Naive thymus-derived CD4-positive, alpha-beta T cell (primary cell): ENCODE measurements around the gene ZBTB18. TPM values are rescaled to one million over a fixed set of nuclear protein-coding genes. Genes with fewer than 3 reads are reported as not detected.
A peak's percentile ranks its signal among the peaks of the same experiment; 100 is the strongest.

Experiments used
- ATAC-seq: fragments of 150-1000 bp; cut with Tn5 transposase; 2 replicates; pipeline ENCODE4 v1.10.0; 2021; ENCODE audit warnings: mild to moderate bottlenecking, moderate library complexity
- CTCF ChIA-PET: fragments of 350-600 bp; sonication (Branson Sonifier 250); formaldehyde crosslinking; loops from one replicate; lab custom pipeline; 2021; ENCODE audit warnings: antibody characterized with exemption; lab: Charles Lee
- POLR2A ChIA-PET: fragments of 350-600 bp; sonication (Branson Sonifier 250); formaldehyde crosslinking; loops from one replicate; lab custom pipeline; 2021; ENCODE audit warnings: antibody characterized with exemption, inconsistent platforms; lab: Charles Lee
- DNase-seq, 9 donors: peaks; one replicate each; pipeline versions ENCODE4 v3.0.0 to v3.0.0-alpha.2; 2020 to 2022; ENCODE audit warnings: mixed read lengths in 1 of 9
- H3K27ac ChIP-seq: one replicate; pipeline ENCODE4 v1.7.0; 2013; ENCODE audit warnings: mild to moderate bottlenecking, low read depth, low read length, moderate library complexity
- H3K27me3 ChIP-seq, 2 donors: one replicate each; pipeline ENCODE4 v1.7.0; 2013; ENCODE audit warnings: low read length in 2 of 2, mild to moderate bottlenecking in 2 of 2, moderate library complexity in 2 of 2; ENCODE audit not compliant: control insufficient read depth in 2 of 2, insufficient read depth in 2 of 2
- H3K36me3 ChIP-seq, 3 experiments: 1 replicate in 2 of 3; 2 replicates in 1 of 3; pipeline ENCODE4 v1.7.0; 2013; ENCODE audit warnings: low read length in 3 of 3, mild to moderate bottlenecking in 3 of 3, moderate library complexity in 1 of 3; ENCODE audit not compliant: insufficient read depth in 3 of 3, control insufficient read depth in 2 of 3
- H3K4me1 ChIP-seq, 2 donors: one replicate each; pipeline ENCODE4 v1.7.0; 2013; ENCODE audit warnings: low read length in 2 of 2, mild to moderate bottlenecking in 2 of 2, moderate library complexity in 1 of 2; ENCODE audit not compliant: control insufficient read depth in 2 of 2, insufficient read depth in 2 of 2
- H3K4me3 ChIP-seq: 2 replicates; pipeline ENCODE4 v1.7.0; 2013; ENCODE audit warnings: mild to moderate bottlenecking, low read length
- H3K9me3 ChIP-seq, 3 experiments: 1 replicate in 2 of 3; 2 replicates in 1 of 3; pipeline ENCODE4 v1.7.0; 2013; ENCODE audit warnings: low read length in 3 of 3; ENCODE audit not compliant: control insufficient read depth in 2 of 3
- H3K27ac Mint-ChIP-seq, 9 donors: one replicate each; pipeline ENCODE4 v1.8.0; 2020 to 2022; ENCODE audit warnings: mixed read lengths in 9 of 9, mild to moderate bottlenecking in 8 of 9, moderate library complexity in 5 of 9, inconsistent platforms in 2 of 9
- H3K27me3 Mint-ChIP-seq, 5 donors: one replicate each; pipeline ENCODE4 v1.8.0; 2021 to 2022; ENCODE audit warnings: mixed read lengths in 5 of 5, mild to moderate bottlenecking in 1 of 5
- H3K36me3 Mint-ChIP-seq, 5 donors: one replicate each; pipeline ENCODE4 v1.8.0; 2020 to 2022; ENCODE audit warnings: mixed read lengths in 5 of 5, mild to moderate bottlenecking in 3 of 5, inconsistent platforms in 1 of 5
- H3K4me1 Mint-ChIP-seq, 7 donors: one replicate each; pipeline ENCODE4 v1.8.0; 2020 to 2022; ENCODE audit warnings: mixed read lengths in 7 of 7, mild to moderate bottlenecking in 3 of 7, inconsistent platforms in 1 of 7
- H3K4me3 Mint-ChIP-seq, 10 donors: one replicate each; pipeline ENCODE4 v1.8.0; 2020 to 2022; ENCODE audit warnings: mild to moderate bottlenecking in 10 of 10, mixed read lengths in 10 of 10, moderate library complexity in 6 of 10, inconsistent platforms in 2 of 10
- H3K9me3 Mint-ChIP-seq, 11 donors: one replicate each; pipeline ENCODE4 v1.8.0; 2020 to 2022; ENCODE audit warnings: mixed read lengths in 11 of 11, mild to moderate bottlenecking in 4 of 11, inconsistent platforms in 1 of 11, moderate library complexity in 1 of 11
- intact Hi-C, 2 donors: fragments of 100-400 bp; cut with micrococcal nuclease; formaldehyde crosslinking; loops; one replicate each; pipeline ENCODE4 v1.15.1; 2023
- polyA plus RNA-seq, 2 donors: library from polyadenylated mRNA; unstranded; fragments of 300-500 nt; fragmentation: Illumina TruSeq; gene quantifications; one replicate each; pipeline ENCODE4 v1.2.3, GENCODE V29; 2021
- total RNA-seq, 6 experiments: library from RNA in 5 of 6; stranded (reverse) in 5 of 6; gene quantifications; 1 replicate in 5 of 6; 2 replicates in 1 of 6; pipeline ENCODE4 v1.2.3 and lab custom pipeline; 2021 to 2026

The ZBTB18 gene
- total RNA-seq (10 to 100 TPM; 15.5 to 90.7 (median 50.5) TPM), polyA plus RNA-seq (1 to 10 TPM; 3.6 to 3.9 TPM), total RNA-seq (lab: John Stamatoyannopoulos, UW) (114 reads per million, percentile 86 among the genes with 10 or more reads in this experiment)

DNA sequence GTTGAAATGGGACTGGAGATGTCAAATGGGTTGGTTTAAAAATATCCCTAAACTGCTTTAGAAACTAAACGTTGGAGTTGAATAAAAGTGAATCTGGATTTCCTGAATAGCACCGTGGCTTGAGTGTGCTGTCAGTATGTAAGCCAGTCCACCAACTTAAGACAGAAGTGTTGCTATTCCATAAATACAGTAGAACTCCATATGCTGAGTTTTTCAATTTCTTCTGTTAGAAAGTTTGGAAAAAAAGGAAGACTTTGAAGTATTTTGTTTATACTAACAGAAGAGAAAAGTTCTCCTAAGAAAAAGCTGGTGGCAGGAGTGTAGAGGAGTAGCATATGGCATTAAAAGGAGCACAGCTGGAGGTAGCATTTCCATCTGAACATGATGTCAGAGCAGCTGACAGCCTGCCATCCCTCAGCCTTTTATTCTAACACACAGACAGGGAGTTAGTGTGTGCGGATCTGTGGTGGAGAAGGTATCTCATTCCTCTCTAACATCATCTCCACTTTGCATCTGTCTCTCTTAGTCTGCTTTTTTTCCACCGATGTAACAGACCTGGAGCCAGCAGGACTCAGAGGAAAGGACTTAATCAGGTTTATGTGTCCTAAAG, at the start of gene ZBTB18:
ZBTB18 (plus strand) TSS at position 449 of the 610 bp plus-strand sequence; CDS start at position 598, 149 bp downstream.
- H3K9me3 Mint-ChIP-seq: peaks cover 0 to 9% (median 0%) of the 10 kb centered on the region in 11 donors
- ChIA-PET POLR2A (interaction anchor here (0.8 to 11.3 kb wide), 8 partner anchors 11 to 918 kb away, joined by 3 to 240 read pairs (median 6); no protein-coding TSS in a partner anchor), CTCF (interaction anchor here (0.6 to 1.3 kb wide), 5 partner anchors 9 to 192 kb away, joined by 3 to 5 read pairs (median 3); no protein-coding TSS in a partner anchor)
- peak within 1 kb of the TSS; percentile 63 for H3K4me3 ChIP-seq
- H3K36me3 ChIP-seq: peaks cover 0 to 15% (median 0%) of the 10 kb centered on the region in 3 experiments
- H3K4me3 Mint-ChIP-seq: peak within 1 kb of the TSS in 1 of 10 donors; percentile 99
- H3K27ac ChIP-seq: peak within 1 kb of the TSS; percentile 92
- H3K4me1 ChIP-seq: peaks cover 6 to 23% of the 10 kb centered on the region in 2 donors
- DNase-seq: peak in 5 of 9 donors; percentile 15 to 39 (median 19)
- no peak for ATAC-seq
- H3K27me3 ChIP-seq: no peaks in the 10 kb centered on the region
- intact Hi-C loops: loop anchor here in 1 of 2 donors (1.0 to 10.0 kb wide), 4 partner anchors 7 to 456 kb away; no protein-coding TSS in a partner anchor
- H3K27me3 Mint-ChIP-seq: peaks cover 0 to 25% (median 0%) of the 10 kb centered on the region in 5 donors
- H3K27ac Mint-ChIP-seq: peak within 1 kb of the TSS in 1 of 9 donors; percentile 96
- peaks cover 0 to 7% (median 4%) of the 10 kb centered on the region in 5 donors for H3K36me3 Mint-ChIP-seq
- H3K4me1 Mint-ChIP-seq: peaks cover 15 to 32% (median 19%) of the 10 kb centered on the region in 7 donors
- H3K9me3 ChIP-seq: no peaks in the 10 kb centered on the region

DNA sequence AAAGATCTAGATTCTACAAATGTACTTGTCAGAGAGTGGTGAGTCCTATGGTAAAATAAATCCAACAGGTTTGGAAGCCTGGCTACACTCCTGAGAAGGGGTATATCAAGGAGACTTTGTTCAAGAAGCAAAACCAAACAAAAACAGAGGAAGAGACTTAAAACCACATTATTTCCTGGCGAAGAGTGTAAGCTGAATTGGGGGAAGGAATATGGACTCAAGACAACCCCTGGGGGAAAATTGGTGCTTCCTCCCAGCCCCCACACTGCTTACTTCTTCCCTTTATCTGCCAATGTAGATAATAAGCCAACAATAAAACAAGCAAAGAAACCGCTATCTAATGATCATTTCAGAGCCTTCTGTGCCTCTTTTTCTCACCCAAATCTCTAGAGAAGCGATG, 48.4 kb upstream of the ZBTB18 start:
- Mint-ChIP-seq H3K36me3 (peaks cover 0 to 2% (median 0%) of the 10 kb centered on the region in 5 donors), H3K27me3 (no peaks in the 10 kb centered on the region), H3K4me3 (peak overlapping the region; percentile 8 to 59 (median 34)), H3K4me1 (peaks cover 15 to 28% (median 21%) of the 10 kb centered on the region in 7 donors), H3K9me3 (peaks cover 0 to 2% (median 0%) of the 10 kb centered on the region in 11 donors), H3K27ac (peak overlapping the region in 8 of 9 donors; percentile 1 to 71 (median 8))
- ChIA-PET POLR2A (interaction anchor here (1.0 kb wide), 1 partner anchor 10 kb away, joined by 5 read pairs; no protein-coding TSS in a partner anchor), CTCF (no interaction called here)
- Histone ChIP-seq H3K36me3 (no peaks in the 10 kb centered on the region), H3K27me3 (no peaks in the 10 kb centered on the region), H3K9me3 (no peaks in the 10 kb centered on the region), H3K4me1 (peaks cover 0 to 16% of the 10 kb centered on the region in 2 donors), H3K4me3 (no peak overlapping the region), H3K27ac (no peak overlapping the region)
- DNase-seq (peak in 3 of 9 donors; percentile 2 to 18 (median 12)), ATAC-seq (peak; percentile 48)
- intact Hi-C loops: loop anchor here in 1 of 2 donors (2.0 to 5.0 kb wide), 3 partner anchors 44 to 150 kb away; partner anchors contain the start of gene AKT3

DNA sequence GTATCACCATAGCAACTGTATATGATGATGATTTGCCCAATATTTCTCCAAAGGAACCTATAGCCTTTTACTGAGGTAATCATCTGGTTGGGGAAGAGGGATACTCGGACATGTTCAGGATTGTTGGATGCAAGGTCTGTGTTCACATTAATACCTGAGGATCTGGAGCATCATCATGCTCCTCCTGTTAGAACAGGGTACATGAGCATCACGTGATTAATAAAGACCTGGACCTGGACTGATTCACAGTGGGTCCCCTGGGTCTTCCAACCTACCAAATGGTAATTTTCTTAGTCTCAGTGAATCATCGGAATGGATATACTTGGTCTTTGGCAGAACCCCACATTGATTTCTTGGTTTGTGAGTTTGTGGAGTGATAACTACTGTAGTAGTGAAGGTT, 45.6 kb upstream of the ZBTB18 start:
- Mint-ChIP-seq H3K27ac (no peak overlapping the region), H3K9me3 (no peaks in the 10 kb centered on the region), H3K4me3 (no peak overlapping the region), H3K27me3 (no peaks in the 10 kb centered on the region), H3K4me1 (peaks cover 18 to 26% (median 21%) of the 10 kb centered on the region in 7 donors), H3K36me3 (no peaks in the 10 kb centered on the region)
- no peaks in the 10 kb centered on the region for H3K36me3 ChIP-seq
- H3K27ac ChIP-seq: no peak overlapping the region
- intact Hi-C loops: no loop called here
- H3K27me3 ChIP-seq: no peaks in the 10 kb centered on the region
- no peak overlapping the region for H3K4me3 ChIP-seq
- no peak for DNase-seq
- POLR2A ChIA-PET: no interaction called here
- peaks cover 0 to 16% of the 10 kb centered on the region in 2 donors for H3K4me1 ChIP-seq
- no peaks in the 10 kb centered on the region for H3K9me3 ChIP-seq
- CTCF ChIA-PET: interaction anchor here (0.6 kb wide), 1 partner anchor 268 kb away, joined by 3 read pairs; no protein-coding TSS in a partner anchor
- no peak for ATAC-seq

DNA sequence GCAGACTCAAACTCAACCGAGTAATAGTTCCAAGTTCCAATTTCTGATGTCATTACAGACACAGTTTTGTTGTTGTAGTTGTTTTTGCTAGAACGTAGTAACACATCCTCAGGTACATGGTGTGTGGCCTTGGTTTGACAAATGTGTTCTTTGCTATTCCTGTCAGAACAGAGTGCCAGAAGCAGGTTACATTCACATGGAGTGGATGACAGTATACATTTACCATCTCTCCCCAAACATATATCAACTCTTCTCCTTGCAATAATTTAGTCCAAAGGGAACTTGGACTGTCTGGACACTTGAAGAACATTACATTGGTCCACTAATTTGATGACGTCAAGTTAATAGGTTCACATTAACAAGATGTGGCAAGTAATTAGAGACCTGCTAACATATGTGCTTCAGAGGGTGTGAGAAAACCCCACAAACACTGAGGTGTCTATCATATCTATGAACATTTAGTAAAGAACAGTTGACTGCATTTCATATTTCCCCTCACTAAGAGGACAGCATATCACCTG, 44.6 kb upstream of the ZBTB18 start:
- Histone ChIP-seq H3K4me1 (peaks cover 0 to 16% of the 10 kb centered on the region in 2 donors), H3K27me3 (no peaks in the 10 kb centered on the region), H3K4me3 (no peak overlapping the region), H3K9me3 (no peaks in the 10 kb centered on the region), H3K36me3 (no peaks in the 10 kb centered on the region), H3K27ac (no peak overlapping the region)
- ATAC-seq (no peak), DNase-seq (no peak)
- Mint-ChIP-seq H3K4me1 (peaks cover 20 to 24% (median 21%) of the 10 kb centered on the region in 7 donors), H3K4me3 (no peak overlapping the region), H3K27ac (no peak overlapping the region), H3K27me3 (no peaks in the 10 kb centered on the region), H3K36me3 (no peaks in the 10 kb centered on the region), H3K9me3 (no peaks in the 10 kb centered on the region)
- intact Hi-C loops: no loop called here
- ChIA-PET POLR2A (no interaction called here), CTCF (no interaction called here)

DNA sequence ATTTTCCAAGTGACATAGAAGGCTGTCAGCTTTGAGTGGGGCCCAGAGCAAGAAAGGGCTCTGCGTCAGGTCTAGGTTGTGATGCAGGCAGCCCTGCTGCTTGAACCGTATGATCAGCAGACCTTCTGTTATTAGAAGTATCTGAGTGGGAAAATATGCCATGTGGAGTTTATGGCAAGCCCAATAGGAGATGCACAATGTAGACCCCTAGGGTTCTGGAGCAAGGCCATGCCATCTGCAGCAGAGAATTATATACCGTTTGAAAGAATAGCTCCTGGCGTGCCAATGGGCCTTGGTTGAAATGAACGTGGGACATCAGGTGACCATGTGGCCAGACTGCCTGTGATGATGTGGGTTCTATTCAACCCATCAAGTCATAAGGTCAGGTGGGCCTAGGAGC, 44.1 kb upstream of the ZBTB18 start:
- POLR2A ChIA-PET: no interaction called here
- intact Hi-C loops: no loop called here

DNA sequence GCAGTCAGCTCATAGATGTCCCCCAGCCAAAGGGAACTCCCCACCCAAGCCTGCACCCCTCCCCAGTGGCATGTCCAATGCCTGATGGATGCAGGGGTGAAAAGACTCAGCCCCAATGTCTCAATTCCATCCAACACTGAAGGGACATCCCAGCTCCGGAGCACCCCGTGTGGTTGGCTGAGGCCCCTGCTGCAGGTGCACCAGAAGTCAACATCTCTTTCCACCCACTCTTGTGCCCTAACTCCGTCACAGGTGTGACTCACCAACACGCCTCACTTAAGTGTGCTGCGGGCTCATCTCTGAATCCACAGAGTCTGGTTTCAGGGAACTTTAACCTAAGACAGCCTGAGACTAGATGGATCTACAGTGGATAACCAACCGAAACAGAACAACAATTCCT, 40.9 kb upstream of the ZBTB18 start:
- H3K9me3 ChIP-seq: no peaks in the 10 kb centered on the region
- Mint-ChIP-seq H3K9me3 (no peaks in the 10 kb centered on the region), H3K27ac (peak overlapping the region in 1 of 9 donors; percentile 37), H3K36me3 (no peaks in the 10 kb centered on the region), H3K4me1 (peaks cover 0 to 5% (median 0%) of the 10 kb centered on the region in 7 donors), H3K4me3 (no peak overlapping the region), H3K27me3 (peaks cover 0 to 9% (median 0%) of the 10 kb centered on the region in 5 donors)
- no peak overlapping the region for H3K4me3 ChIP-seq
- intact Hi-C loops: no loop called here
- ChIA-PET POLR2A (no interaction called here), CTCF (no interaction called here)
- peak in 2 of 9 donors; percentile 9 to 30 for DNase-seq
- H3K4me1 ChIP-seq: no peaks in the 10 kb centered on the region
- H3K27ac ChIP-seq: no peak overlapping the region
- H3K36me3 ChIP-seq: no peaks in the 10 kb centered on the region
- ATAC-seq: peak; percentile 48
- H3K27me3 ChIP-seq: no peaks in the 10 kb centered on the region

More for the DNA sequence above, 44.1 kb upstream of the ZBTB18 start:
- H3K27ac Mint-ChIP-seq: no peak overlapping the region
- Histone ChIP-seq H3K9me3 (no peaks in the 10 kb centered on the region), H3K27ac (no peak overlapping the region), H3K36me3 (no peaks in the 10 kb centered on the region), H3K27me3 (no peaks in the 10 kb centered on the region), H3K4me1 (peaks cover 0 to 14% of the 10 kb centered on the region in 2 donors), H3K4me3 (no peak overlapping the region)
- H3K36me3 Mint-ChIP-seq: no peaks in the 10 kb centered on the region
- CTCF ChIA-PET: no interaction called here
- H3K4me3 Mint-ChIP-seq: no peak overlapping the region
- peaks cover 0 to under 1% (median 0%) of the 10 kb centered on the region in 5 donors for H3K27me3 Mint-ChIP-seq
- H3K9me3 Mint-ChIP-seq: no peaks in the 10 kb centered on the region
- peaks cover 17 to 19% (median 18%) of the 10 kb centered on the region in 7 donors for H3K4me1 Mint-ChIP-seq
- DNase-seq: no peak
- no peak for ATAC-seq
